Measurements from ENCODE around the gene FAM185A.

DNA sequence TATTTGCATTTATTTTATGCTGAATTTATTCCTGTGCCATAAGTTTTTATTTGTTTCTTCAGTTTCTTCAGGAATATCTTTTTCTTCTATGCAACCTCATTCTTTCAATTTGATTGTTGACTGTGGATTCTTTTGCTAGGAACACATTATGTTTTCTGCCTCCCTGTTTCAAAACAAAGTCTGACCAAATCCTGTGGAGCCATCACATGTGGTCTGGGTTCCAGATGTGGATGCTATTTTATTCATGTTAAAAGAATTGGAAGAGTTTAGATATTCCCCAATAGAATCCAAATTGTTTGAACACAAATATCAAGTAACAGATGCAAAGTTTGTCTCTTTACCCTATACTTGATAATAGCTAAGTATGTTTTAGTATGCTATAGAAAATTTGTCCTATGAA is 107.2 kb downstream of the FAM185A start:
- TF ChIP-seq, protein P1, sequence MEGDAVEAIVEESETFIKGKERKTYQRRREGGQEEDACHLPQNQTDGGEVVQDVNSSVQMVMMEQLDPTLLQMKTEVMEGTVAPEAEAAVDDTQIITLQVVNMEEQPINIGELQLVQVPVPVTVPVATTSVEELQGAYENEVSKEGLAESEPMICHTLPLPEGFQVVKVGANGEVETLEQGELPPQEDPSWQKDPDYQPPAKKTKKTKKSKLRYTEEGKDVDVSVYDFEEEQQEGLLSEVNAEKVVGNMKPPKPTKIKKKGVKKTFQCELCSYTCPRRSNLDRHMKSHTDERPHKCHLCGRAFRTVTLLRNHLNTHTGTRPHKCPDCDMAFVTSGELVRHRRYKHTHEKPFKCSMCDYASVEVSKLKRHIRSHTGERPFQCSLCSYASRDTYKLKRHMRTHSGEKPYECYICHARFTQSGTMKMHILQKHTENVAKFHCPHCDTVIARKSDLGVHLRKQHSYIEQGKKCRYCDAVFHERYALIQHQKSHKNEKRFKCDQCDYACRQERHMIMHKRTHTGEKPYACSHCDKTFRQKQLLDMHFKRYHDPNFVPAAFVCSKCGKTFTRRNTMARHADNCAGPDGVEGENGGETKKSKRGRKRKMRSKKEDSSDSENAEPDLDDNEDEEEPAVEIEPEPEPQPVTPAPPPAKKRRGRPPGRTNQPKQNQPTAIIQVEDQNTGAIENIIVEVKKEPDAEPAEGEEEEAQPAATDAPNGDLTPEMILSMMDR (conservative IDR thresholded peaks at IDR 0.05; ENCODE audit: low read depth, low read length) = no peak
- TF ChIP-seq EZH2phosphoT487 (IDR thresholded peaks at IDR 0.05; ENCODE audit: borderline replicate concordance, low read length) (no peak), EZH2 (IDR thresholded peaks at IDR 0.05; ENCODE audit: low read length, unreplicated experiment) (no peak)
